ENCODE results near the gene CABLES2. TPM values are rescaled to one million over a fixed set of nuclear protein-coding genes. Genes with fewer than 3 reads are reported as not detected.

The CABLES2 gene
- total RNA-seq, 1 experiment from 2014 or later = 7.5 TPM

GRCh38 chr20:62437927-62438326 is 30.8 kb upstream of the CABLES2 start:
- Mint-ChIP-seq H3K36me3 (no peaks in the 10 kb centered on the region), H3K4me1 (no peaks in the 10 kb centered on the region), H3K27me3 (ENCODE audit: low read depth) (no peaks in the 10 kb centered on the region; the same call in none of the 2 replicates), H3K4me3 (no peak overlapping the region), H3K27ac (peak overlapping the region; percentile 69), H3K9me3 (no peaks in the 10 kb centered on the region; the same call in 1 of the 2 replicates)
- CTCF ChIA-PET = interaction anchor here (0.6 to 3.1 kb wide), 6 partner anchors 9 to 179 kb away, joined by 3 to 12 read pairs (median 4); partner anchors contain the start of gene RBBP8NL
- no peak for TF ChIP-seq CBFB (CRISPR knock-in tag; IDR thresholded peaks at IDR 0.05; ENCODE audit: low read depth)
- TF ChIP-seq HMGA2 (CRISPR knock-in tag; IDR thresholded peaks at IDR 0.05) = no peak
- no peak for TF ChIP-seq E2F4 (CRISPR knock-in tag; IDR thresholded peaks at IDR 0.05; ENCODE audit: borderline replicate concordance, low read depth)
- no peak for TF ChIP-seq NFYB (CRISPR knock-in tag; conservative IDR thresholded peaks at IDR 0.05; ENCODE audit: low read depth)
- TF ChIP-seq, protein P1, sequence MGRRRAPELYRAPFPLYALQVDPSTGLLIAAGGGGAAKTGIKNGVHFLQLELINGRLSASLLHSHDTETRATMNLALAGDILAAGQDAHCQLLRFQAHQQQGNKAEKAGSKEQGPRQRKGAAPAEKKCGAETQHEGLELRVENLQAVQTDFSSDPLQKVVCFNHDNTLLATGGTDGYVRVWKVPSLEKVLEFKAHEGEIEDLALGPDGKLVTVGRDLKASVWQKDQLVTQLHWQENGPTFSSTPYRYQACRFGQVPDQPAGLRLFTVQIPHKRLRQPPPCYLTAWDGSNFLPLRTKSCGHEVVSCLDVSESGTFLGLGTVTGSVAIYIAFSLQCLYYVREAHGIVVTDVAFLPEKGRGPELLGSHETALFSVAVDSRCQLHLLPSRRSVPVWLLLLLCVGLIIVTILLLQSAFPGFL (CRISPR knock-in tag; IDR thresholded peaks at IDR 0.05; ENCODE audit: borderline replicate concordance) = no peak
- no peak for TF ChIP-seq JAZF1 (CRISPR knock-in tag; IDR thresholded peaks at IDR 0.05)
- no peak for TF ChIP-seq TEAD1 (CRISPR knock-in tag; IDR thresholded peaks at IDR 0.05)
- TF ChIP-seq USF2 (CRISPR knock-in tag; IDR thresholded peaks at IDR 0.05) = no peak
- no peak for TF ChIP-seq ATF2 (CRISPR knock-in tag; IDR thresholded peaks at IDR 0.05; ENCODE audit: borderline replicate concordance, low read depth)
- no peak for TF ChIP-seq ARID4B (CRISPR knock-in tag; IDR thresholded peaks at IDR 0.05; ENCODE audit: borderline replicate concordance)
- TF ChIP-seq ZNF121 (CRISPR knock-in tag; IDR thresholded peaks at IDR 0.05) = no peak
- no peak for TF ChIP-seq NFATC4 (CRISPR knock-in tag; IDR thresholded peaks at IDR 0.05)
- no peak for TF ChIP-seq TEAD4 (CRISPR knock-in tag; IDR thresholded peaks at IDR 0.05)
- TF ChIP-seq TP53 (CRISPR knock-in tag; IDR thresholded peaks at IDR 0.05) = no peak
- TF ChIP-seq GABPB1 (CRISPR knock-in tag; IDR thresholded peaks at IDR 0.05) = no peak
- TF ChIP-seq FOXP1 (CRISPR knock-in tag; IDR thresholded peaks at IDR 0.05; ENCODE audit: borderline replicate concordance) = no peak
- TF ChIP-seq NFE2L1 (CRISPR knock-in tag; IDR thresholded peaks at IDR 0.05) = no peak
- no peak for TF ChIP-seq IRF2 (CRISPR knock-in tag; IDR thresholded peaks at IDR 0.05; ENCODE audit: borderline replicate concordance, low read depth)
- TF ChIP-seq GRHL2 (CRISPR knock-in tag; IDR thresholded peaks at IDR 0.05; ENCODE audit: insufficient replicate concordance, severe bottlenecking) = no peak
- DNase-seq (ENCODE audit: low spot score) (peak; percentile 31), ATAC-seq (peak; percentile 58)
- POLR2A ChIA-PET = no interaction called here
